Erythroblast (primary cell): Measurements from ENCODE around the gene MRC1.

ENCODE experiments used
- GATA1 ChIP-seq: IDR thresholded peaks from 2 replicates; pipeline ENCODE4 v1.6.1; 2011; ENCODE audit warnings: low read depth, mild to moderate bottlenecking, control low read depth, low read length, moderate library complexity
- POLR2A ChIP-seq: IDR thresholded peaks from 2 replicates; pipeline ENCODE4 v1.6.1; 2011; ENCODE audit warnings: mild to moderate bottlenecking, low read length

GRCh38 chr10:17865351-17865750, 56.2 kb downstream of the MRC1 start:
- TF ChIP-seq POLR2A (no peak), GATA1 (no peak)
